PC-9 (cell line): ENCODE data around the gene IGFLR1. TPM values are rescaled to one million over a fixed set of nuclear protein-coding genes. Genes with fewer than 3 reads are reported as not detected.

ENCODE experiments used
- BruUV-seq: library from RNA; stranded (reverse); fragments of 400-500 nt; replicated peaks from 2 replicates; lab custom pipeline; 2021; lab: Mats Ljungman, UMichigan
- CTCF ChIA-PET: fragments of 300-600 bp; sonication (Branson Sonifier 250); formaldehyde crosslinking; loops from one replicate; lab custom pipeline; 2022; ENCODE audit warnings: antibody characterized with exemption; lab: Charles Lee
- POLR2A ChIA-PET: fragments of 300-600 bp; sonication (Branson Sonifier 250); formaldehyde crosslinking; loops from one replicate; lab custom pipeline; 2022; ENCODE audit warnings: antibody characterized with exemption; ENCODE audit not compliant: unreplicated experiment; lab: Charles Lee
- DNase-seq, 2 experiments: peaks; one replicate each; pipeline versions ENCODE4 v3.0.0 to v3.0.0-alpha.2; 2015 to 2022; ENCODE audit warnings: mixed read lengths in 1 of 2
- H2AFZ ChIP-seq: fragments of 200-600 bp; sonication (generic); 2 replicates; pipeline ENCODE4 v1.8.1; 2017; ENCODE audit warnings: antibody characterized with exemption
- H3F3A ChIP-seq: fragments of 200-600 bp; sonication (generic); 2 replicates; pipeline ENCODE4 v1.8.1; 2017; ENCODE audit warnings: antibody characterized with exemption, mild to moderate bottlenecking, low read depth; ENCODE audit not compliant: insufficient read depth
- H3K27ac ChIP-seq: fragments of 200-600 bp; sonication (generic); 2 replicates; pipeline ENCODE4 v1.6.1; 2016; ENCODE audit warnings: mixed run types
- H3K27me3 ChIP-seq: fragments of 200-600 bp; sonication (generic); 2 replicates; pipeline ENCODE4 v1.6.1; 2016; ENCODE audit warnings: low read depth, mixed run types; ENCODE audit not compliant: insufficient read depth
- H3K36me3 ChIP-seq: fragments of 200-600 bp; sonication (generic); 2 replicates; pipeline ENCODE4 v1.6.1; 2016; ENCODE audit warnings: low read depth, mixed run types
- H3K4me1 ChIP-seq: fragments of 200-600 bp; sonication (generic); replicated peaks from 2 replicates; pipeline ENCODE4 v1.6.1; 2016; ENCODE audit warnings: mixed run types; ENCODE audit not compliant: insufficient read depth
- H3K4me2 ChIP-seq: fragments of 200-600 bp; sonication (generic); 2 replicates; pipeline ENCODE4 v1.6.1; 2017; ENCODE audit warnings: mixed run types
- H3K4me3 ChIP-seq: fragments of 200-600 bp; sonication (generic); 2 replicates; pipeline ENCODE4 v1.6.1; 2016; ENCODE audit warnings: mixed run types
- H3K79me2 ChIP-seq: fragments of 200-600 bp; sonication (generic); 2 replicates; pipeline ENCODE4 v1.6.1; 2017; ENCODE audit warnings: low read depth, mixed run types
- H3K9me2 ChIP-seq: fragments of 200-600 bp; sonication (generic); 2 replicates; pipeline ENCODE4 v1.8.1; 2017; ENCODE audit warnings: mild to moderate bottlenecking; ENCODE audit not compliant: insufficient read depth
- H3K9me3 ChIP-seq: fragments of 200-600 bp; sonication (generic); 2 replicates; pipeline ENCODE4 v1.8.1; 2016; ENCODE audit warnings: low read depth; ENCODE audit not compliant: insufficient read depth
- H4K20me1 ChIP-seq: fragments of 200-600 bp; sonication (generic); 2 replicates; pipeline ENCODE4 v1.8.1; 2017; ENCODE audit not compliant: insufficient read depth
- intact Hi-C: fragments of 100-400 bp; cut with micrococcal nuclease; formaldehyde crosslinking; loops from one replicate; pipeline ENCODE4 v1.10.0; 2022; ENCODE audit not compliant: unreplicated experiment
- total RNA-seq: library from RNA; stranded (reverse); gene quantifications from 2 replicates; pipeline ENCODE4 v1.2.3, GENCODE V29; 2021
- TF ChIP-seq, protein P1 (sequence below): fragments of 200-600 bp; sonication (generic); conservative IDR thresholded peaks from 2 replicates; pipeline ENCODE4 v1.6.1; 2017; ENCODE audit warnings: mixed run types, antibody characterized with exemption, mild to moderate bottlenecking, moderate library complexity

Gene IGFLR1
- total RNA-seq, 1 experiment from 2014 or later = 9.7 TPM

DNA sequence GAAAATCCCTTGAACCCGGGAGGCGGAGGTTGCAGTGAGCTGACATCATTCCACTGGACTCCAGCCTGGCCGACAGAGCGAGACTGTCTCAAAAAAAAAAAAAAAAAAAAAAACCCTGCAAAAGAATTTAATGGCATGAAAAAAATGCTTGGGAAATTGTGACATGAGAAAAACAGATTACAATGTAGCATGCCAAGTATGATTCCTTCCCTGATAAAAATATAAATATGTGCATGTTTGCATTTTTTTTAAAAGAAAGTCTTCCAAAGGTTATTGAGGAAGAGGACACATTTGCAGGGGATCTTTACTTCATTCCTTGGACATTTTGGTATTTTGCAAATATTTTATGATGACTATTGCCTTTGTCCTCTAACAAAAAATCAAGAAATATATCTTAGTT lies 52.4 kb downstream of the IGFLR1 start:
- POLR2A ChIA-PET = interaction anchor here (0.6 kb wide), 1 partner anchor 645 kb away, joined by 3 read pairs; no protein-coding TSS in a partner anchor
- no peaks in the 10 kb centered on the region for H3F3A ChIP-seq
- DNase-seq = no peak
- H3K4me3 ChIP-seq = no peak overlapping the region
- peaks cover 13% of the 10 kb centered on the region for H3K4me1 ChIP-seq
- no peak overlapping the region for H3K4me2 ChIP-seq
- H4K20me1 ChIP-seq = no peaks in the 10 kb centered on the region
- no peaks in the 10 kb centered on the region for H3K9me3 ChIP-seq
- H3K36me3 ChIP-seq = no peaks in the 10 kb centered on the region
- no peak overlapping the region for H2AFZ ChIP-seq
- intact Hi-C loops = loop anchor here (5.0 kb wide), 1 partner anchor 178 kb away; the partner anchor contains the start of gene DMKN
- H3K27me3 ChIP-seq = no peaks in the 10 kb centered on the region
- CTCF ChIA-PET = no interaction called here
- no peaks in the 10 kb centered on the region for H3K79me2 ChIP-seq
- H3K9me2 ChIP-seq = no peaks in the 10 kb centered on the region
- no peak overlapping the region for H3K27ac ChIP-seq
- TF ChIP-seq, protein P1, sequence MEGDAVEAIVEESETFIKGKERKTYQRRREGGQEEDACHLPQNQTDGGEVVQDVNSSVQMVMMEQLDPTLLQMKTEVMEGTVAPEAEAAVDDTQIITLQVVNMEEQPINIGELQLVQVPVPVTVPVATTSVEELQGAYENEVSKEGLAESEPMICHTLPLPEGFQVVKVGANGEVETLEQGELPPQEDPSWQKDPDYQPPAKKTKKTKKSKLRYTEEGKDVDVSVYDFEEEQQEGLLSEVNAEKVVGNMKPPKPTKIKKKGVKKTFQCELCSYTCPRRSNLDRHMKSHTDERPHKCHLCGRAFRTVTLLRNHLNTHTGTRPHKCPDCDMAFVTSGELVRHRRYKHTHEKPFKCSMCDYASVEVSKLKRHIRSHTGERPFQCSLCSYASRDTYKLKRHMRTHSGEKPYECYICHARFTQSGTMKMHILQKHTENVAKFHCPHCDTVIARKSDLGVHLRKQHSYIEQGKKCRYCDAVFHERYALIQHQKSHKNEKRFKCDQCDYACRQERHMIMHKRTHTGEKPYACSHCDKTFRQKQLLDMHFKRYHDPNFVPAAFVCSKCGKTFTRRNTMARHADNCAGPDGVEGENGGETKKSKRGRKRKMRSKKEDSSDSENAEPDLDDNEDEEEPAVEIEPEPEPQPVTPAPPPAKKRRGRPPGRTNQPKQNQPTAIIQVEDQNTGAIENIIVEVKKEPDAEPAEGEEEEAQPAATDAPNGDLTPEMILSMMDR = no peak
- no TSS peak for BruUV-seq

Other genes starting within 250 kb of the IGFLR1 start
- gene DMKN, start 228.8 kb downstream of the IGFLR1 start, total RNA-seq = 135 and 144 TPM in 2 replicates
- gene SBSN, start 214.1 kb downstream of the IGFLR1 start, total RNA-seq = 0.76 and 0.88 TPM in 2 replicates
- not detected in 2 replicates for gene GAPDHS, start 209.0 kb downstream of the IGFLR1 start, total RNA-seq
- 82.6 and 95.9 TPM in 2 replicates for gene TMEM147, start 196.8 kb downstream of the IGFLR1 start, total RNA-seq
- not detected in 2 replicates for gene ATP4A, start 178.8 kb downstream of the IGFLR1 start, total RNA-seq
- gene PMIS2, start 156.3 kb downstream of the IGFLR1 start, total RNA-seq = not detected in 2 replicates
- gene HAUS5, start 129.7 kb downstream of the IGFLR1 start, total RNA-seq = 21.7 and 23.5 TPM in 2 replicates
- 110 and 153 TPM in 2 replicates for gene RBM42, start 113.4 kb downstream of the IGFLR1 start, total RNA-seq
- 1.8 and 2.1 TPM in 2 replicates for gene ETV2, start 100.7 kb downstream of the IGFLR1 start, total RNA-seq
- 441 and 489 TPM in 2 replicates for gene COX6B1, start 94.1 kb downstream of the IGFLR1 start, total RNA-seq
- gene UPK1A, start 75.9 kb downstream of the IGFLR1 start, total RNA-seq = 0.65 and 1.6 TPM in 2 replicates
- gene ZBTB32, start 37.9 kb downstream of the IGFLR1 start, total RNA-seq = not detected in 2 replicates
- 32.2 and 44.2 TPM in 2 replicates for gene KMT2B, start 24.4 kb downstream of the IGFLR1 start, total RNA-seq
- 13.9 and 14.3 TPM in 2 replicates for gene U2AF1L4, start 3.0 kb upstream of the IGFLR1 start, total RNA-seq
- gene PSENEN, start 3.2 kb upstream of the IGFLR1 start, total RNA-seq = 106 and 130 TPM in 2 replicates
- 9.4 and 17.0 TPM in 2 replicates for gene LIN37, start 6.1 kb upstream of the IGFLR1 start, total RNA-seq
- 2.5 and 2.7 TPM in 2 replicates for gene HSPB6, start 14.6 kb upstream of the IGFLR1 start, total RNA-seq
- gene PROSER3, start 15.7 kb upstream of the IGFLR1 start, total RNA-seq = 38.0 and 52.2 TPM in 2 replicates
- 17.4 and 21.3 TPM in 2 replicates for gene ARHGAP33, start 33.1 kb upstream of the IGFLR1 start, total RNA-seq
- not detected in 2 replicates for gene PRODH2, start 70.4 kb upstream of the IGFLR1 start, total RNA-seq
- not detected in 2 replicates for gene NPHS1, start 110.1 kb upstream of the IGFLR1 start, total RNA-seq
- not detected in 2 replicates for gene KIRREL2, start 114.5 kb upstream of the IGFLR1 start, total RNA-seq
- gene APLP1, start 126.1 kb upstream of the IGFLR1 start, total RNA-seq = 2.0 and 2.1 TPM in 2 replicates
- 15.7 and 27.5 TPM in 2 replicates for gene NFKBID, start 158.1 kb upstream of the IGFLR1 start, total RNA-seq
- 1.8 and 2.6 TPM in 2 replicates for gene HCST, start 160.1 kb upstream of the IGFLR1 start, total RNA-seq
- not detected in 2 replicates for gene TYROBP, start 165.8 kb upstream of the IGFLR1 start, total RNA-seq
- 10.5 and 14.7 TPM in 2 replicates for gene LRFN3, start 193.9 kb upstream of the IGFLR1 start, total RNA-seq